Choroid plexus epithelial cell (primary cell): ENCODE results near the gene TMEM132D.

ENCODE experiments used
- DNase-seq: peaks from one replicate; pipeline ENCODE4 v3.0.0-alpha.2; 2010; ENCODE audit warnings: low read depth
- H3K4me3 ChIP-seq: 2 replicates; pipeline ENCODE4 v1.5.1; 2011; ENCODE audit warnings: low read depth, mild to moderate bottlenecking, control low read depth, low read length, moderate library complexity
- TF ChIP-seq, protein P1 (sequence below): conservative IDR thresholded peaks from 2 replicates; pipeline ENCODE4 v1.5.1; 2011; ENCODE audit warnings: low read depth, mild to moderate bottlenecking, control low read depth, inconsistent platforms, low read length, moderate library complexity

Gene TMEM132D

DNA sequence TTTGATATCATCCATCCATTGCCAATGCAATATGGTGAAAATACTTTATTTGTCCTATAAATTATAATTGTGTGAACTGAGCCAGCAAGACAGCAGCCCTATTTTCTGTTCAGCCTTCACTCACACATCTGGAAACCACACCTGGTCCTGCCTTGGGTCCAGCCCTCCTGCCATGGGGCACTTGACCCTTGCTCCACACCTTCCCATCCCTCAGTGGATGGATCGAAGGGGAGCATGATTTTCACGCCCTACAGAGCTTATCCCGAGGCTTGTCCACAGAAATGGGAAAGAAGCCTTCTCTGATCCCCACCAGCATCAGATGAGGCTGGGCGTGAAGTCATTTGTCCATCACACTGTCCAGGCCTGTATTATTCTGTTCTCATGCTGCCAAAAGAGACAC is 10.1 kb downstream of the TMEM132D start:
- TF ChIP-seq, protein P1, sequence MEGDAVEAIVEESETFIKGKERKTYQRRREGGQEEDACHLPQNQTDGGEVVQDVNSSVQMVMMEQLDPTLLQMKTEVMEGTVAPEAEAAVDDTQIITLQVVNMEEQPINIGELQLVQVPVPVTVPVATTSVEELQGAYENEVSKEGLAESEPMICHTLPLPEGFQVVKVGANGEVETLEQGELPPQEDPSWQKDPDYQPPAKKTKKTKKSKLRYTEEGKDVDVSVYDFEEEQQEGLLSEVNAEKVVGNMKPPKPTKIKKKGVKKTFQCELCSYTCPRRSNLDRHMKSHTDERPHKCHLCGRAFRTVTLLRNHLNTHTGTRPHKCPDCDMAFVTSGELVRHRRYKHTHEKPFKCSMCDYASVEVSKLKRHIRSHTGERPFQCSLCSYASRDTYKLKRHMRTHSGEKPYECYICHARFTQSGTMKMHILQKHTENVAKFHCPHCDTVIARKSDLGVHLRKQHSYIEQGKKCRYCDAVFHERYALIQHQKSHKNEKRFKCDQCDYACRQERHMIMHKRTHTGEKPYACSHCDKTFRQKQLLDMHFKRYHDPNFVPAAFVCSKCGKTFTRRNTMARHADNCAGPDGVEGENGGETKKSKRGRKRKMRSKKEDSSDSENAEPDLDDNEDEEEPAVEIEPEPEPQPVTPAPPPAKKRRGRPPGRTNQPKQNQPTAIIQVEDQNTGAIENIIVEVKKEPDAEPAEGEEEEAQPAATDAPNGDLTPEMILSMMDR = no peak
- no peak for DNase-seq
- no peak overlapping the region for H3K4me3 ChIP-seq

GRCh38 chr12:129887101-129887500 is 16.7 kb downstream of the TMEM132D start:
- H3K4me3 ChIP-seq = no peak overlapping the region
- peak; percentile 57 for DNase-seq
- TF ChIP-seq, protein P1 = no peak

DNA sequence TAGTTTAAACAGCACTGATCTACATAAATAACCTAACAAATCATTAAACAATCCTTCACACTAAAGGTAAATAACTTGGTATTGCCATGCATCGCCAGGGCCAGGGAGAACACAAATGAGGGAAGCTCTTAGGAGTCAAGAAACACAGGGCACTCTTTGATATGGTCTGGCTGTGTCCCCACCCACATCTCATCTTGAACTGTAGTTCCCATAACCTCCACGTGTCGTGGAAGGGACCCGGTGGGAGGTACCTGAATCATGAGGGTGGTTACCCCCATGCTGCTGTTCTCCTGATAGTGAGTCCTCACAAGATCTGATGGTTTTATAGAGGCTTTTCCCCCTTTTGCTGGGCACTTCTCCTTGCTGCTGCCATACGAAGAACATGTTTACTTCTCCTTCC is 17.3 kb downstream of the TMEM132D start:
- TF ChIP-seq, protein P1 = no peak
- H3K4me3 ChIP-seq = no peak overlapping the region
- DNase-seq = no peak

GRCh38 chr12:129885287-129885686 is 18.5 kb downstream of the TMEM132D start:
- no peak for DNase-seq
- TF ChIP-seq, protein P1 = no peak
- H3K4me3 ChIP-seq = no peak overlapping the region

DNA sequence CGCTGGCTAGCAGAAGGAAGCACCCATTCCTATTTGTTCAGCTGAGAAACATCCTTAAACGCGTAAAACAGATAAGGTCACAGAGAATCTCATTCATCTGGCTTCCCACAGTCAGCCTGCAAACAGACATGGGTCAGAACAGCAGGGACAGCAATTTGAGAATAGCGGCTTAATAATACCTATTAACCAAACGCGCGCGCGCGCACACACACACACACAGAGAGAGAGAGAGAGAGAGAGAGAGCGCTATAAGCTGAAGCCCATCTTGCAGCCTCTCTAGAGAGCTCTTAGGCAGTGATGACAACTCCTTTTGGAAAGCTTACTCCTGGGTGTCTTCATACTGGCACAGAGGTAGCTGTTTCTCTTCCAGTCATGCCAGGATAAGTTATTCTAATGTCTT is 26.4 kb downstream of the TMEM132D start:
- no peak overlapping the region for H3K4me3 ChIP-seq
- no peak for DNase-seq
- TF ChIP-seq, protein P1 = no peak

GRCh38 chr12:129873833-129874208 is 30.0 kb downstream of the TMEM132D start:
- TF ChIP-seq, protein P1 = no peak
- no peak overlapping the region for H3K4me3 ChIP-seq
- no peak for DNase-seq

- no peak overlapping the region for H3K4me3 ChIP-seq
- TF ChIP-seq, protein P1 = no peak
- DNase-seq = peak; percentile 8
These were observed 30.6 kb downstream of the TMEM132D start for GRCh38 chr12:129873111-129873832.
